Hematopoietic multipotent progenitor cell (in vitro differentiated cells): ENCODE results near the gene LDB1. TPM values are rescaled to one million over a fixed set of nuclear protein-coding genes. Genes with fewer than 3 reads are reported as not detected.

Experiments
- DNase-seq, 3 donors: peaks; one replicate each; pipeline ENCODE4 v3.0.0-alpha.2; 2011 to 2015; ENCODE audit warnings: low read depth in 2 of 3, low spot score in 2 of 3
- small RNA-seq: library from RNA; depleted of rRNA; stranded (forward); fragments of <200 nt; gene quantifications from one replicate; pipeline ENCODE3, GENCODE V24; 2012
- total RNA-seq: library from RNA; depleted of rRNA; stranded (reverse); fragments of >200 nt; gene quantifications from one replicate; pipeline ENCODE4 v1.2.3, GENCODE V29; 2012

The LDB1 gene
- total RNA-seq, 1 donor = 163 TPM

- DNase-seq = no peak
Observed at GRCh38 chr10:102065561-102066398, 54.4 kb downstream of the LDB1 start.

- peak; percentile 68 to 92 (median 90) for DNase-seq
Observed at GRCh38 chr10:102064868-102065560, 55.2 kb downstream of the LDB1 start, which contains the start of gene HPS6. Gene HPS6, plus strand, starts transcription at chr10:102065349. Its CDS starts 126 bp downstream, at chr10:102065475.

DNA sequence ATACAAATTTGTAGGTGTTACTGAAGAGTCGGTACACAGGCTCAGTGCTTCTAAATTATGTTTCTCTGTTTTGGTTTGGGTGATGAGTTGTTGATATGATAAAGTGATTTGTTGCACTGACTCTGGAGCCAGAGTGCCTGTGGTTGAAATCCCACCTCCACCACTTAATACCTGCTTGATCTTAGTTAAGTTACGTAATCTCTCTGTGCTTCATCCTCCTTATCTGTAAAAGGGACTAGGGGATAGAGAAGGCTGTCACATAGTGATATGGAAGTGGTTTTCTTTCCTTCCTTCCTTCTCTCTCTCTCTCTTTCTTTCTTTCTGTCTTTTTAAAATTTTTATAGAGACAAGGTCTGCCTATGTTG is 55.7 kb downstream of the LDB1 start:
- peak in 1 of 3 donors; percentile 7 for DNase-seq

GRCh38 chr10:102059987-102060386 is 60.2 kb downstream of the LDB1 start:
- DNase-seq = no peak

Small RNA genes lying within 50 kb of the gene (small RNA-seq; reads per million reads assigned to genes)
- not detected for gene AL500527.1
- gene AL500527.2 = not detected

Other genes with a start within 250 kb of the LDB1 start
- gene ARMH3, start 64.2 kb downstream of the LDB1 start, total RNA-seq = 12.4 TPM
- 29.1 TPM for gene HPS6, start 55.0 kb downstream of the LDB1 start, total RNA-seq
- gene PPRC1, start 12.7 kb upstream of the LDB1 start, total RNA-seq = 23.7 TPM
- gene NOLC1, start 32.0 kb upstream of the LDB1 start, total RNA-seq = 27.5 TPM
- gene ELOVL3, start 105.9 kb upstream of the LDB1 start, total RNA-seq = not detected
- not detected for gene PITX3, start 121.1 kb upstream of the LDB1 start, total RNA-seq
- gene GBF1, start 125.2 kb upstream of the LDB1 start, total RNA-seq = 24.8 TPM